Ovary (tissue), 9 donors: ENCODE measurements around the gene SLC46A1. TPM values are rescaled to one million over a fixed set of nuclear protein-coding genes. Genes with fewer than 3 reads are reported as not detected.

ENCODE experiments used
- DNase-seq, 5 donors: peaks; one replicate each; pipeline ENCODE4 v3.0.0-alpha.2; 2019 to 2020
- H3K27ac ChIP-seq, 2 donors: fragments of 200-600 bp; one replicate each; pipeline versions ENCODE4 v1.5.1 to v1.8.0; 2019 to 2022
- H3K27me3 ChIP-seq: fragments of 200-600 bp; one replicate; pipeline ENCODE4 v1.8.0; 2022
- H3K36me3 ChIP-seq: fragments of 200-600 bp; sonication (generic); one replicate; pipeline ENCODE4 v1.5.1; 2019
- H3K4me1 ChIP-seq: one replicate; pipeline ENCODE4 v1.8.1; 2013; ENCODE audit warnings: mild to moderate bottlenecking, moderate library complexity; ENCODE audit not compliant: insufficient read depth
- H3K4me3 ChIP-seq: fragments of 200-600 bp; sonication (generic); one replicate; pipeline ENCODE4 v1.5.1; 2017
- H3K9me3 ChIP-seq, 2 donors: fragments of 200-600 bp in 1 of 2; sonication (generic) in 1 of 2; one replicate each; pipeline versions ENCODE4 v1.5.1 to v1.8.1; 2013 to 2019; ENCODE audit warnings: mild to moderate bottlenecking in 1 of 2, moderate library complexity in 1 of 2
- EP300 ChIP-seq: sonication (generic); formaldehyde crosslinking; IDR thresholded peaks from one replicate; pipeline ENCODE4 v1.6.1; 2017; ENCODE audit warnings: antibody characterized with exemption
- POLR2A ChIP-seq: fragments of 450-650 bp; IDR thresholded peaks from one replicate; pipeline ENCODE4 v1.6.1; 2017; ENCODE audit warnings: antibody characterized with exemption, mild to moderate bottlenecking, moderate library complexity
- WGBS, 3 donors: extraction: QIAGEN DNeasy Blood & Tissue Kit in 1 of 3; methylation state at CpG; one replicate each; pipeline versions ENCODE4 v1.1.5 to v1.1.7; 2013 to 2017; 5-methylcytosine and 5-hydroxymethylcytosine counted together
- intact Hi-C, 4 donors: fragments of 100-400 bp; cut with DNase I; formaldehyde crosslinking; loops; one replicate each; pipeline versions ENCODE4 v1.11.0 to v1.15.1; 2022 to 2023
- polyA plus RNA-seq, 2 donors: library from polyadenylated mRNA; stranded (reverse); fragments of 200-250 nt in 1 of 2; fragments of 350-450 nt in 1 of 2; fragmentation: Illumina TruSeq in 1 of 2; extraction: RNeasy Lipid Tissue Mini Kit (QIAGEN cat#74804) in 1 of 2; gene quantifications; one replicate each; pipeline ENCODE4 v1.2.3, GENCODE V29; 2013 to 2014
- total RNA-seq, 7 donors: library from RNA; depleted of rRNA in 2 of 7; stranded (reverse); fragments of >200 nt in 2 of 7; fragmentation: NEBNext Ultra II Directional in 3 of 7; extraction: Animal tissue kit (Norgen Biotek cat#: 25700) in 3 of 7; gene quantifications; one replicate each; pipeline versions ENCODE4 v1.1.0 to v1.2.4, GENCODE V29; 2016 to 2023
- TF ChIP-seq, protein P1 (sequence below), 3 donors: fragments of 450-650 bp in 2 of 3; fragments of 200-600 bp in 1 of 3; IDR thresholded peaks; one replicate each; pipeline versions ENCODE4 v1.5.1 to v1.8.0; 2016 to 2022; ENCODE audit warnings: antibody characterized with exemption in 3 of 3, mild to moderate bottlenecking in 1 of 3
- donor health status: DM: no; HTN: no; CAD: no; lungs with moderate emphysema.
- donor health status: DM: no; HTN: no; CAD: no.
- donor health status: Bipolar disorder and iron deficiency.
- donor health status: DM: yes; HTN: yes; CAD: no.
- donor health status: DM: no; HTN: no; CAD: no.
- donor health status: DM: yes; HTN: yes; CAD: no.

SLC46A1 gene
- total and polyA plus RNA-seq, 9 donors, result 4.0 to 32.2 (median 12.2) TPM

DNA sequence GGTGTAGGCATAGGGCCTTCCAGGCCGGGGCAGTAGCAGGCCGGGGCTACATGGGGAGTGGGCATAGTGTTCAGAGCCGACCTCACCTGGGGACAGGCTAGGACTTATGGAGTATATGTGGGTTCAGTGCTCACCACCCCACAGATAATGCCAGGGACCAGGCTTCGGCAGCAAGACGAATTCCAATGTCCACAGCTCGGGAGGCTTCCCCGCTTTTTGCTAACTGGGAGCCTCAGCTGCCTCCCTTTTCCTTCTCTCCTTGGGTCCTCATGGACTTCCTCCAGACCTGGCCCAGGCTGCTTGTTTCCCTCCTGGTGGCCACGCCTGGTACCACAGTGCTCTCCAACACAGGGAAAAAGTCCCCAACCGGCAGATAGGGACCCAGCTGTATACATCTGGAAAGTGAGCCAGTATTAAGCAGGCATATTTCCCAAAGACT, 20.1 kb upstream of the SLC46A1 start:
- no peak for TF ChIP-seq EP300
- TF ChIP-seq POLR2A, result no peak
- TF ChIP-seq, protein P1, sequence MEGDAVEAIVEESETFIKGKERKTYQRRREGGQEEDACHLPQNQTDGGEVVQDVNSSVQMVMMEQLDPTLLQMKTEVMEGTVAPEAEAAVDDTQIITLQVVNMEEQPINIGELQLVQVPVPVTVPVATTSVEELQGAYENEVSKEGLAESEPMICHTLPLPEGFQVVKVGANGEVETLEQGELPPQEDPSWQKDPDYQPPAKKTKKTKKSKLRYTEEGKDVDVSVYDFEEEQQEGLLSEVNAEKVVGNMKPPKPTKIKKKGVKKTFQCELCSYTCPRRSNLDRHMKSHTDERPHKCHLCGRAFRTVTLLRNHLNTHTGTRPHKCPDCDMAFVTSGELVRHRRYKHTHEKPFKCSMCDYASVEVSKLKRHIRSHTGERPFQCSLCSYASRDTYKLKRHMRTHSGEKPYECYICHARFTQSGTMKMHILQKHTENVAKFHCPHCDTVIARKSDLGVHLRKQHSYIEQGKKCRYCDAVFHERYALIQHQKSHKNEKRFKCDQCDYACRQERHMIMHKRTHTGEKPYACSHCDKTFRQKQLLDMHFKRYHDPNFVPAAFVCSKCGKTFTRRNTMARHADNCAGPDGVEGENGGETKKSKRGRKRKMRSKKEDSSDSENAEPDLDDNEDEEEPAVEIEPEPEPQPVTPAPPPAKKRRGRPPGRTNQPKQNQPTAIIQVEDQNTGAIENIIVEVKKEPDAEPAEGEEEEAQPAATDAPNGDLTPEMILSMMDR (IDR thresholded peaks at IDR 0.05), result no peak
- H3K9me3 ChIP-seq, result no peaks in the 10 kb centered on the region
- H3K4me3 ChIP-seq, result no peak overlapping the region
- H3K36me3 ChIP-seq, result no peaks in the 10 kb centered on the region
- 81 to 86% (median 82%) methylated on average over 9 of the region's 9 CpGs for WGBS, 3 donors
- DNase-seq, result no peak
- no peaks in the 10 kb centered on the region for H3K27me3 ChIP-seq
- no peak overlapping the region for H3K27ac ChIP-seq
- H3K4me1 ChIP-seq, result no peaks in the 10 kb centered on the region
- intact Hi-C loops, result no loop called here

DNA sequence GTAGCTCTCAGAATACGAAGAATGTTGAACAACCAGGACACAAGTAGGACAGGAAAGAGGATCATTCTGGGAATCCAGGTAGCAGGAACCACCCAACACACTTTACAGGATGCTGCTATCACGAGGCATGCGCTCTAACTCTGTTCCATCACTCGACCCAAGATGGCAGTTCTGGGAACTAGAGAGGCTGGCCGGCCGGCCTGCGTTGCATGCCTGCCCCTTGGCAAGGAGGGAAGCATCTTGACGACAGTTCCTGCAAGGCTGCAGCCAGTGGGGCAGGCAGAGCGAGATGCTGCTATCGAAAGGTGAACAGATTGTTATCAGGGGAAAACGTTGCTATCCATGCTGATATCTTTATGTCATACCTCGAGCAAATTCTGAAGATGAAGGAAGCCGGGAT, 19.2 kb upstream of the SLC46A1 start:
- no peak overlapping the region for H3K27ac ChIP-seq
- no peak overlapping the region for H3K4me3 ChIP-seq
- no peaks in the 10 kb centered on the region for H3K4me1 ChIP-seq
- intact Hi-C loops, result no loop called here
- no peaks in the 10 kb centered on the region for H3K27me3 ChIP-seq
- DNase-seq, result no peak
- TF ChIP-seq EP300 (no peak), POLR2A (no peak)
- TF ChIP-seq, protein P1 (IDR thresholded peaks at IDR 0.05), result no peak
- 79 to 86% (median 81%) methylated on average over 13 of the region's 13 CpGs for WGBS, 3 donors
- H3K9me3 ChIP-seq, result no peaks in the 10 kb centered on the region
- no peaks in the 10 kb centered on the region for H3K36me3 ChIP-seq

DNA sequence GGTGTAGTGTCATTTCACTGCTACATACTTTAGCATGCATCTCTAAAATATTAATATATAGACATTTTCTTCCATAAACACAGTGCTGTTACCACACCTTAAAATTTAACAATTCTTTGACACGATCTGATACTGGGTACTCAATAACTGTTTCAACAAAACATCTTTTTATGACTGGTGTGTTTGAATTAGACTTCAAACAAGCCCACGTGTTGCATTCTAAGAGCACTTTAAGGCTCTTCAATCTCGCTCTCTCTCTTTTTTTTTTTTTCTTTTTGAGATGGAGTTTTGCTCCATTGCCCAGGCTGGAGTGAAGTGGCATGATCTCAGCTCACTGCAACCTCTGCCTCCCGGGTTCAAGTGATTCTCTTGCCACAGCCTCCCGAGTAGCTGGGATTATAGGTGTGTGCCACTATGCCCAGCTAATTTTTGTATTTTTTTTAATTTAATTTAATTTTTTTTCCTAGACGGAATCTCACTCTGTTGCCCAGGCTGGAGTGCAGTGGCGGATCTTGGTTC, 15.8 kb upstream of the SLC46A1 start:
- DNase-seq, result no peak
- H3K9me3 ChIP-seq, result no peaks in the 10 kb centered on the region
- no peaks in the 10 kb centered on the region for H3K4me1 ChIP-seq
- H3K27me3 ChIP-seq, result no peaks in the 10 kb centered on the region
- no peak overlapping the region for H3K4me3 ChIP-seq
- no peak overlapping the region for H3K27ac ChIP-seq
- intact Hi-C loops, result no loop called here
- TF ChIP-seq POLR2A (no peak), EP300 (no peak)
- TF ChIP-seq, protein P1 (IDR thresholded peaks at IDR 0.05), result no peak
- H3K36me3 ChIP-seq, result no peaks in the 10 kb centered on the region
- 74 to 76% (median 74%) methylated on average over 7 of the region's 7 CpGs for WGBS, 3 donors

DNA sequence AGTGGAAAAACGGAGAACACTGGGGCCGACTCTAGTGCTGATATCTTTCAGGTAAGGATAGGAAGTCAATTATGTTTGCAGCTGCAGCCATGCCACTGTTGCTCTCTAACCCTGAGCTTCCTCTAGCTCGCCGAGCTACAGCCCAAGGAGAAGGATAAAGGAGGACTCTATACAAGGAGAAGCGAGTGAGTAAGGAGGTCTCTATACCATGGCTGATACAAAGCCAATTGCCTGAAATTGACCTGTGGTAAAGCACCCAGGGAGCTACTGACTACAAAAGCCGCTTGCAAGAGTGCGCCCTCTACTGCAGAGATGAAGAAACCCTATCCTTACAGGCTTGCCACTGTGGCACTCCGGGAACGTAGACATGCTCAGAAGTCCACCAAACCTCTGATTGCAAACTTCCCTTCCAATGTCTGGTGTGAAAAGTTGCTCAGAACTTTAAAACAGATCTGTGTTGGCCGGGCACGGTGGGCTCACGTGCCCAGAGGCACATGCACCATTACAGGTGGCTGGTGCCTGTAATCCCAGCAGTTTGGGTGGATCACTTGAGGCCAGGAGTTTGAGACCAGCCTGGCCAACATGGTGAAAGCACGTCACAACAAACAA, 10.8 kb upstream of the SLC46A1 start:
- intact Hi-C loops, result no loop called here
- H3K36me3 ChIP-seq, result no peaks in the 10 kb centered on the region
- no peak overlapping the region for H3K27ac ChIP-seq
- H3K4me1 ChIP-seq, result no peaks in the 10 kb centered on the region
- TF ChIP-seq EP300, result no peak
- no peak for TF ChIP-seq POLR2A
- TF ChIP-seq, protein P1 (IDR thresholded peaks at IDR 0.05), result no peak
- DNase-seq, result no peak
- WGBS, 3 donors, result 20 to 22% (median 20%) methylated on average over 13 of the region's 13 CpGs
- H3K9me3 ChIP-seq, result no peaks in the 10 kb centered on the region
- no peak overlapping the region for H3K4me3 ChIP-seq
- H3K27me3 ChIP-seq, result no peaks in the 10 kb centered on the region
